GM18858 (cell line): ENCODE data around the gene CCDC169.

Experiments used
- ATAC-seq: cut with Tn5 transposase; IDR thresholded peaks from one replicate; pipeline ENCODE4 v1.9.1; 2021; ENCODE audit not compliant: unreplicated experiment

CCDC169 gene

GRCh38 chr13:36244990-36245389 lies 52.6 kb downstream of the CCDC169 start:
- no peak for ATAC-seq

- ATAC-seq = no peak
Measured at GRCh38 chr13:36244073-36244472, 53.5 kb downstream of the CCDC169 start.

- ATAC-seq = no peak
Measured at GRCh38 chr13:36242761-36243160, 54.9 kb downstream of the CCDC169 start.

GRCh38 chr13:36231236-36231635 lies 66.4 kb downstream of the CCDC169 start:
- ATAC-seq = no peak

GRCh38 chr13:36224730-36225129 lies 72.9 kb downstream of the CCDC169 start:
- no peak for ATAC-seq

- ATAC-seq = no peak
Measured at GRCh38 chr13:36219883-36220282, 77.7 kb downstream of the CCDC169 start.

- no peak for ATAC-seq
Measured at GRCh38 chr13:36217456-36217855, 80.2 kb downstream of the CCDC169 start.

- ATAC-seq = no peak
Measured at GRCh38 chr13:36214163-36214921, 83.3 kb downstream of the CCDC169 start, which contains the start of gene SOHLH2. SOHLH2 (minus strand) TSS chr13:36214556; CDS start chr13:36214526, 30 bp downstream.

GRCh38 chr13:36212789-36213188 lies 84.8 kb downstream of the CCDC169 start:
- no peak for ATAC-seq

- no peak for ATAC-seq
Measured at GRCh38 chr13:36211567-36211966, 86.0 kb downstream of the CCDC169 start.

GRCh38 chr13:36210738-36211137 lies 86.9 kb downstream of the CCDC169 start:
- ATAC-seq = no peak

GRCh38 chr13:36207672-36208071 lies 89.9 kb downstream of the CCDC169 start:
- ATAC-seq = no peak

- ATAC-seq = no peak
Measured at GRCh38 chr13:36193151-36193855, 104.3 kb downstream of the CCDC169 start.

GRCh38 chr13:36192166-36192565 lies 105.4 kb downstream of the CCDC169 start:
- ATAC-seq = no peak

GRCh38 chr13:36190771-36191170 lies 106.8 kb downstream of the CCDC169 start:
- no peak for ATAC-seq

- ATAC-seq = no peak
Measured at GRCh38 chr13:36188441-36188840, 109.2 kb downstream of the CCDC169 start.

- ATAC-seq = no peak
Measured at GRCh38 chr13:36183901-36184300, 113.7 kb downstream of the CCDC169 start.
